HUES6 (cell line): ENCODE measurements around the gene RAD51C.
"Not testable (repeated sequence)": the region's sequence is repeated elsewhere in the genome, so short reads cannot be mapped to it uniquely, and the experiment has no call there.

ENCODE experiments used
- H3K27ac ChIP-seq: 2 replicates; pipeline ENCODE4 v1.7.0; 2013; ENCODE audit warnings: low read depth, mild to moderate bottlenecking, low read length, inconsistent platforms
- H3K27me3 ChIP-seq: 2 replicates; pipeline ENCODE4 v1.6.1; 2013; ENCODE audit warnings: low read length; ENCODE audit not compliant: control insufficient read depth, insufficient read depth
- H3K36me3 ChIP-seq: 2 replicates; pipeline ENCODE4 v1.6.1; 2013; ENCODE audit warnings: low read length; ENCODE audit not compliant: control insufficient read depth, insufficient read depth
- H3K4me1 ChIP-seq: 2 replicates; pipeline ENCODE4 v1.6.1; 2013; ENCODE audit warnings: low read length; ENCODE audit not compliant: control insufficient read depth, insufficient read depth
- H3K4me3 ChIP-seq: 2 replicates; pipeline ENCODE4 v1.5.1; 2013; ENCODE audit warnings: low read depth, low read length
- H3K9ac ChIP-seq: one replicate; pipeline ENCODE4 v1.6.1; 2013; ENCODE audit warnings: mild to moderate bottlenecking, low read length
- H3K9me3 ChIP-seq: 2 replicates; pipeline ENCODE4 v1.6.1; 2013; ENCODE audit warnings: low read depth, low read length; ENCODE audit not compliant: control insufficient read depth, insufficient read depth

The RAD51C gene

GRCh38 chr17:58686980-58687379 is 5.4 kb upstream of the RAD51C start:
- no peak overlapping the region for H3K4me3 ChIP-seq
- H3K9ac ChIP-seq, result no peak overlapping the region
- H3K36me3 ChIP-seq, result no peaks in the 10 kb centered on the region
- H3K9me3 ChIP-seq, result no peaks in the 10 kb centered on the region
- H3K27ac ChIP-seq, result no peak overlapping the region
- H3K27me3 ChIP-seq, result no peaks in the 10 kb centered on the region
- H3K4me1 ChIP-seq, result no peaks in the 10 kb centered on the region

DNA sequence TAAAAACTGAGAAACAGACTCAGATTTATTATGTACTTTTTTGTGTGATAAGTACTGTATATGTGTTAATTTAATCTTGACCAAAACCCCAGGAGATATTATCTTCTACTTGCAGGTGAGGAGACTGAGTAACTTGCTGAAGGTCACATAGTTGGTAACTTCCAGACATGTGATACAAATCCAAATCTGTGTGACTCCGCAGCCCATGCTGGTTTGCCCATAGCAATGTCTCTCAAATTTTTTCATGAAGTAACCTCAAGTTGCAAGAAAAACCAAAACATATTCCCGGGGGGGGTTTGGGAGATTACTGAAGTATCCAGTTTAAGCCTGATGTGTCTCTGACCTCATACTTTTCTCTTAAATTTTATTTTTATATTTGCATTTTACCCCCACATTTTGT is 3.9 kb upstream of the RAD51C start:
- no peaks in the 10 kb centered on the region for H3K27me3 ChIP-seq

DNA sequence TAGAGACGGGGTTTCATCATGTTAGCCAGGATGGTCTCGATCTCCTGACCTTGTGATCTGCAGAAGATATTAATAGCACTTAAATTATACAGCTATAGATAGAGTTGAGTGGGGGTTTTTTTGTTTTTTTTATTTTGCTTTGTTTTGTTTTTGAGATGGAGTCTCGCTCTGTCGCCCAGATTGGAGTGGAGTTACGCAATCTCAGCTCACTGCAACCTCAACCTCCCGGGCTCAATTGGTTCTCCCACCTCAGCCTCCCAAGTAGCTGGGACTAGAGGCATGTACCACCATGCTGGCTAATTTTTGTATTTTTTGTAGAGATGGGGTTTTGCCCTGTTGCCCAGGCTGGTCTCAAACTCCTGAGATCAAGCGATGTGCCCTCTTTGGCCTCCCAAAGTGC is 2.4 kb upstream of the RAD51C start:
- not testable (repeated sequence) for H3K9ac ChIP-seq, H3K27ac ChIP-seq, H3K36me3 ChIP-seq, H3K27me3 ChIP-seq, H3K9me3 ChIP-seq, H3K4me1 ChIP-seq, H3K4me3 ChIP-seq

More for the DNA sequence above, 3.9 kb upstream of the RAD51C start:
- H3K27ac ChIP-seq, result no peak overlapping the region
- H3K9ac ChIP-seq, result no peak overlapping the region
- no peaks in the 10 kb centered on the region for H3K9me3 ChIP-seq
- no peak overlapping the region for H3K4me3 ChIP-seq
- H3K36me3 ChIP-seq, result no peaks in the 10 kb centered on the region
- peaks cover 7% of the 10 kb centered on the region; the same call in 1 of the 2 replicates for H3K4me1 ChIP-seq

GRCh38 chr17:58691701-58692238 is 632 bp upstream of the RAD51C start, which contains the start of gene TEX14:
TSS of gene TEX14 (minus strand) at chr17:58692045. CDS start at chr17:58652001, 40,044 bp downstream.
- H3K36me3 ChIP-seq, result peaks cover 4% of the 10 kb centered on the region; the same call in 1 of the 2 replicates
- no peaks in the 10 kb centered on the region for H3K27me3 ChIP-seq
- peak within 1 kb of the TSS; percentile 76 for H3K4me3 ChIP-seq
- H3K9me3 ChIP-seq, result no peaks in the 10 kb centered on the region
- peak within 1 kb of the TSS; percentile 93 for H3K9ac ChIP-seq
- peaks cover 7% of the 10 kb centered on the region; the same call in 1 of the 2 replicates for H3K4me1 ChIP-seq
- peak within 1 kb of the TSS; percentile 42; the same call in 1 of the 2 replicates for H3K27ac ChIP-seq

GRCh38 chr17:58693208-58693607 is 806 bp downstream of the RAD51C start:
- Histone ChIP-seq H3K36me3 (peaks cover 4% of the 10 kb centered on the region; the same call in 1 of the 2 replicates), H3K27ac (no peak overlapping the region; the same call in 1 of the 2 replicates), H3K9ac (peak overlapping the region; percentile 93), H3K4me1 (peaks cover 7% of the 10 kb centered on the region; the same call in 1 of the 2 replicates), H3K9me3 (no peaks in the 10 kb centered on the region), H3K27me3 (no peaks in the 10 kb centered on the region), H3K4me3 (peak overlapping the region; percentile 76)

GRCh38 chr17:58693751-58694150 is 1.3 kb downstream of the RAD51C start:
- H3K36me3 ChIP-seq, result peaks cover 4% of the 10 kb centered on the region; the same call in 1 of the 2 replicates

GRCh38 chr17:58694302-58694701 is 1.9 kb downstream of the RAD51C start:
- Histone ChIP-seq H3K4me1 (peaks cover 7% of the 10 kb centered on the region; the same call in 1 of the 2 replicates), H3K4me3 (no peak overlapping the region), H3K9me3 (no peaks in the 10 kb centered on the region), H3K27ac (no peak overlapping the region), H3K36me3 (peaks cover 5% of the 10 kb centered on the region), H3K27me3 (no peaks in the 10 kb centered on the region), H3K9ac (no peak overlapping the region)

More at GRCh38 chr17:58693751-58694150, 1.3 kb downstream of the RAD51C start:
- Histone ChIP-seq H3K4me3 (0 out of 2 replicates have a peak overlapping the region, but pooled peaks have one; percentile 76), H3K9me3 (no peaks in the 10 kb centered on the region), H3K27me3 (no peaks in the 10 kb centered on the region), H3K9ac (no peak overlapping the region), H3K4me1 (peaks cover 7% of the 10 kb centered on the region; the same call in 1 of the 2 replicates), H3K27ac (no peak overlapping the region)

- H3K4me3 ChIP-seq, result no peak overlapping the region
- no peak overlapping the region for H3K9ac ChIP-seq
- no peaks in the 10 kb centered on the region for H3K9me3 ChIP-seq
- no peaks in the 10 kb centered on the region for H3K27me3 ChIP-seq
- H3K36me3 ChIP-seq, result peaks cover 10% of the 10 kb centered on the region
- no peak overlapping the region for H3K27ac ChIP-seq
- peaks cover 7% of the 10 kb centered on the region; the same call in 1 of the 2 replicates for H3K4me1 ChIP-seq
Measured at GRCh38 chr17:58694826-58695225, 2.4 kb downstream of the RAD51C start.

GRCh38 chr17:58699771-58700170 is 7.4 kb downstream of the RAD51C start:
- Histone ChIP-seq H3K9me3 (no peaks in the 10 kb centered on the region), H3K4me3 (no peak overlapping the region), H3K27ac (no peak overlapping the region), H3K4me1 (no peaks in the 10 kb centered on the region), H3K9ac (no peak overlapping the region), H3K36me3 (peaks cover 19% of the 10 kb centered on the region), H3K27me3 (no peaks in the 10 kb centered on the region)

GRCh38 chr17:58702045-58702476 is 9.7 kb downstream of the RAD51C start:
- H3K4me3 ChIP-seq, result no peak overlapping the region
- H3K27ac ChIP-seq, result no peak overlapping the region
- no peaks in the 10 kb centered on the region for H3K27me3 ChIP-seq
- no peak overlapping the region for H3K9ac ChIP-seq
- H3K9me3 ChIP-seq, result no peaks in the 10 kb centered on the region
- no peaks in the 10 kb centered on the region for H3K4me1 ChIP-seq
- peaks cover 17% of the 10 kb centered on the region for H3K36me3 ChIP-seq

- H3K27me3 ChIP-seq, result no peaks in the 10 kb centered on the region
- H3K27ac ChIP-seq, result no peak overlapping the region
- H3K9ac ChIP-seq, result no peak overlapping the region
- no peaks in the 10 kb centered on the region for H3K9me3 ChIP-seq
- H3K36me3 ChIP-seq, result peaks cover 19% of the 10 kb centered on the region
- H3K4me3 ChIP-seq, result no peak overlapping the region
- no peaks in the 10 kb centered on the region for H3K4me1 ChIP-seq
Measured at GRCh38 chr17:58702708-58703107, 10.3 kb downstream of the RAD51C start.
